Measurements from ENCODE around the gene AOPEP.

DNA sequence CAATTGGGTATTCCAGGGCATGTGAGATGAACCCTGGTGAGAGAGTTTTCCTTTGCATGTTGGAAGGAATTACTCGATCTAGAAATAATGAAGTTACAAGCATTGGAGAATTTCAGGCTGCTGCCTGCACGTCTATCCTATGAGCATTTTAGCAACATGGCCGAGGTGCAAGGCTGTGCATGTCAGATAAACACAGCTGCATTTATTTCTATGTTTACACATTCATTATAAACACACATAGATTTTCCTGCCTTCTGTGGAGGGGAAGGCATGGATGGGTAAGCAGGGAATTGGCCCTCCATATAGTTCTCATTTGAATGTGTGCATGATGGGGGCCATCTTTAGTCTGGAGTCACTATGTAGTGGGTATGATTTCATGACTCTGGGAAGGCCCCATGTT, 42.3 kb downstream of the AOPEP start:
- TF ChIP-seq CEBPB (tag; IDR thresholded peaks at IDR 0.05), result no peak
- TF ChIP-seq TAF7 (tag; IDR thresholded peaks at IDR 0.05), result no peak

All from K562 (cell line).